HG03469 (cell line): ENCODE data around the gene TATDN3.
A peak's percentile ranks its signal among the peaks of the same experiment; 100 is the strongest.
"Not testable (repeated sequence)": the region's sequence is repeated elsewhere in the genome, so short reads cannot be mapped to it uniquely, and the experiment has no call there.

ENCODE experiments used
- ATAC-seq: cut with Tn5 transposase; IDR thresholded peaks from one replicate; pipeline ENCODE4 v1.9.1; 2021; ENCODE audit warnings: mild to moderate bottlenecking, moderate library complexity, moderate number of reproducible peaks; ENCODE audit not compliant: unreplicated experiment

Gene TATDN3

DNA sequence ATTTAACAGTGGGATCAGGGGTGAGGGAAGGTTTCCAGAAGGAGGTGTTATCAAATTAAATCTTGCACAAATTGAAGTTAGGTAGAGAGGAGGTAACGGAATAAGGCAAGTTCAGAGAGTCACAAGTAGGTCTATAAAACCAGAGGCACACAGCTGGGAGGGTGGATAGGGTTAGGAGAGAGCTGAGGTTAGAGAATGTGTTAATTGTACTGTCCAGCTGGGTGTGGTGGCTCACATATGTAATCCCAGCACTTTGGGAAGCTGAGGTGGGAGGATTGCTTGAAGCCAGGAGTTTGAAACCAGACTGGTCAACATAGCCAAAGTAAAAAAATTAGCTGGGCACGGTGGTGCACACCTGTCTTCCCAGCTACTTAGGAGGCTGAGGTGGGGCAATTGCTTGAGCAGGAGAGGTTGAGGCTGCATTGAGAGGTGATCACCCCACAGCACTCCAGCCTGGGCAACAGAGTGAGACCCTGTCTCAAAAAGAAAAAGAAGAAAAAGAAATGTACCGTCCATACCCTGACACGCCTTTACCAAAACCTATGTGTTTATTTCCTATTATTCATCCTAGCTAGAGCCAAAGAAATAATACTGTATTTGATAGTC, 35.6 kb downstream of the TATDN3 start:
- ATAC-seq, result no peak

GRCh38 chr1:212827831-212828278, 36.2 kb downstream of the TATDN3 start:
- no peak for ATAC-seq

GRCh38 chr1:212828395-212828794, 36.7 kb downstream of the TATDN3 start:
- no peak for ATAC-seq

GRCh38 chr1:212833211-212834207, 41.8 kb downstream of the TATDN3 start:
- ATAC-seq, result peak; percentile 81

DNA sequence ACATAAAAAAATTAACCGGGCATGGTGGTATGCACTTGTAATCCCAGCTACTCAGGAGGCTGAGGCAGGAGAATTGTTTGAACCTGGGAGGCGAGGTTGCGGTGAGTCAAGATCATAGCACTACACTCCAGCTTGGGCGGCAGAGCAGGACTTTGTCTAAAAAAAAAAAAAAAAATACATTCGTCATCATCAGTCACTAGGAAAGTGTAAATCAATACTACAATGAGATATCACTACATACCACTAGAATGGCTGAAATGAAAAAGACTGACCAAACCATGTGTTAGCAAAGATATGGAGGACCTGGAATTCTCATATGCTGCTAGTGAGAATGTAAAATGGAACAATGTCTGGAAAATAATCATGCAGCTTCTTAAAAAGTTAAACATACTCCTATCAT, 46.5 kb downstream of the TATDN3 start:
- ATAC-seq, result no peak

- ATAC-seq, result not testable (repeated sequence)
These were observed 52.8 kb downstream of the TATDN3 start for GRCh38 chr1:212844521-212844920.

DNA sequence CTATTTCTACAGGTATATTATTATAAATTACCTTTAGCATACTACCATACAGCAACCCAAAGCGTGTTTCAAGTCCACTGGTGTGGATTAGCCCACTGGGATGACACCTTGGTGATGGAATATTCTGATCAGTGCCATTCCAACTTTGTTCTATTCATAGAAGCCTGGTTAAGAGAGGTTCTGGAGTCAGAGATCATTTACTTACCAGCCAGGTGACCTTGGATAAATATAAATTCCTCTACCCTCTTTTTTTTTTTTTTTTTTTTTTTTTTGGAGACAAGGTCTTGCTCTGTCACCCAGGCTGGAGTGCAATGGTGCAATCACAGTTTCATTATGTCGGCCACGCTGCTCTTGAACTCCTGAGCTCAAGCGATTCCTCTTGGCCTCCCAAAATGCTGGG, 55.9 kb downstream of the TATDN3 start, which contains the start of gene SPATA45:
Gene SPATA45, minus strand, starts transcription at position 101 of the 400 bp plus-strand sequence. CDS start 11,500 bp downstream, outside the sequence.
- ATAC-seq, result no peak

- no peak for ATAC-seq
These were observed 60.5 kb downstream of the TATDN3 start for GRCh38 chr1:212852105-212852688.

GRCh38 chr1:212853658-212854057, 62.0 kb downstream of the TATDN3 start:
- ATAC-seq, result no peak

GRCh38 chr1:212856755-212857154, 65.1 kb downstream of the TATDN3 start:
- no peak for ATAC-seq

- peak; percentile 89 for ATAC-seq
These were observed 66.3 kb downstream of the TATDN3 start, which contains the start of gene FLVCR1 for GRCh38 chr1:212857992-212858460. Gene FLVCR1, plus strand, starts transcription at chr1:212858275. Its CDS starts 178 bp downstream, at chr1:212858453.

DNA sequence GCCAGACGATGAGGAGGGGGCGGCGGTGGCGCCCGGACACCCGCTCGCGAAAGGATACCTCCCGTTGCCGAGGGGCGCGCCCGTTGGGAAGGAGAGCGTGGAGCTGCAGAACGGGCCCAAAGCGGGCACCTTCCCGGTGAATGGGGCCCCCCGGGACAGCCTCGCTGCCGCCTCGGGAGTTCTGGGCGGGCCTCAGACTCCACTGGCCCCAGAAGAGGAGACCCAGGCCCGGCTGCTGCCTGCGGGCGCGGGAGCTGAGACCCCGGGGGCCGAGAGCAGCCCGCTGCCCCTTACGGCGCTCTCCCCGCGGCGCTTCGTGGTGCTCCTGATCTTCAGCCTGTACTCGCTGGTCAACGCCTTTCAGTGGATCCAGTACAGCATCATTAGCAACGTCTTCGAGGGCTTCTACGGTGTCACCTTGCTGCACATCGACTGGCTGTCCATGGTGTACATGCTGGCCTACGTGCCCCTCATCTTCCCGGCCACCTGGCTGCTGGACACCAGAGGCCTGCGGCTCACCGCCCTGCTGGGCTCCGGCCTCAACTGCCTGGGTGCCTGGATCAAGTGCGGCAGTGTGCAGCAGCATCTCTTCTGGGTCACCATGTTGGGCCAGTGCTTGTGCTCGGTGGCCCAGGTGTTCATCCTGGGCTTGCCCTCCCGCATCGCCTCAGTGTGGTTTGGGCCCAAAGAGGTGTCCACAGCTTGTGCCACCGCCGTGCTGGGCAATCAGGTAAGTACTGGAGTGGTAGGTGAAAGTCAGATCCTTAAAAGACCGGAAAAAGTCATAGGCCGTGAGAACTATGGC, 67.0 kb downstream of the TATDN3 start:
- no peak for ATAC-seq

DNA sequence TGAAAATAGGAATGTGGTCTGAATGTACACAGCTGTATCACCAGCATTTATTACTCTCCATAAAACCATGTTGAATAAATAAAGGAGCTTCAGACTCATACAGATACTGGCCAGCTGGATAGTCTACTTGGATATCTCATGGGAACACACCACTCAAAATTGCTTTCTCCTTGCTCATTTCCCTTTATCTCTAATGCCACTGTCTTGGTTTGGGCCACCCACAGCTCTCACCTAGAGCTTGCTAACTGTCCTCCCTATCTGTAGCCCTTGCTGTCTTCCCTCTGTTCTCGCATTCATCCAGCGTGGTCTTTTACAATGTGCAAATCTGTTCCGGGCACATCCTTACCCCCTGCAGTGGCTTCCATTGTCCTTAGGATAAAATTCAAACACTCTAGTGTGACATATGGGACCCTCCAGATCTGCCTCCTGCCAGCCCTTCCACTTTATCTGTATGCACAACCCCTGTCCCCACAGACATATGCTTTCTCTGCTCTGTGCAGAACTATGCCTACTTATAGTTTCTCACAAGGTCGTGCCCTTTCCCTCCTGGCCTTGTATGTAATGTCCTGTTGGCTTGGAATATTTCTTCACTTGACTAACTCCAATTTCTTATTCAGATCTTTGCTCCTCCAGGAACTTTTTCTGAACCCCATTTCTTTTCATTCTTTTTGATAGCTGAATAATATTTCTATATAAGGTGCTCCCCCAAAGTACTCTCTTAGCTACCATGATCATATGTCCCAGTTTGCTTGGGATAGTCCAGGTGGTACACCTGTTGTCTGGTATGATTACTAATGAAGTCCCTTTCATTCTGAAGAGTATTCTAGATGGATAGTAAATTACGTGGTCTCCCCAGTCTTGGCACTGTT, 69.3 kb downstream of the TATDN3 start:
- ATAC-seq, result no peak

DNA sequence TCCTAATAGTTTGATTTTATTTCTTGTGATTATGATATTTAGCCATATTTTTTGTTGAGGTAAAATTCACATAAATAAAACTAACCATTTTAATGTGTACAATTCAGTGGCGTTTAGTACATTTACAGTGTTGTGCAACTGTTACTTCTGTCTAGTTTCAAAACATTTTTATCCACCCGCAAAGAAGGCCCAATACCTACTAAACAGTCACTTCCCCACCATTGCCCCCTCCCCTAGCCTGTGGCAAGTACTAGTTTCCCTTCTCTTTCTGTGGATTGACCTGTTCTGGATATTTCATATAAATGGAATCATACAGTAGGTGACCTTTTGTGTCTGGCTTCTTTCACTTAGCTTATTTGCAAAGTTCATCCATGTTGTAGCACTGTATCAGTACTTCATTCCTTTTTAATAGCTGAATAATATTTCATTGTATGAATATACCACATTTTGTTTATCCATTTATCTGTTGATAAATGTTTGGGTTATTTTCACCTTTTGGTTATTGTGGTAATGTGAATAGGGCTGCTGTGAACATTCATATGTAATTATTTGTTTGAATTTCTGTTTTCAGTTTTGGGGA, 70.5 kb downstream of the TATDN3 start:
- ATAC-seq, result no peak

- not testable (repeated sequence) for ATAC-seq
These were observed 71.7 kb downstream of the TATDN3 start for GRCh38 chr1:212863345-212863744.

GRCh38 chr1:212864201-212864600, 72.5 kb downstream of the TATDN3 start:
- no peak for ATAC-seq
